Aorta (tissue), 5 donors: ENCODE results near the gene CDH26. TPM values are rescaled to one million over a fixed set of nuclear protein-coding genes. Genes with fewer than 3 reads are reported as not detected.

ENCODE experiments used
- ATAC-seq: fragments of 200-7000 bp; cut with Tn5 transposase; one replicate; pipeline ENCODE4 v1.9.1; 2022; ENCODE audit warnings: moderate library complexity; ENCODE audit not compliant: low FRiP score
- DNase-seq, 2 donors: peaks; one replicate each; pipeline ENCODE4 v3.0.0-alpha.2; 2020
- H3K27ac ChIP-seq, 2 donors: one replicate each; pipeline ENCODE4 v1.5.1; 2013; ENCODE audit warnings: low read length in 2 of 2, mild to moderate bottlenecking in 2 of 2, moderate library complexity in 2 of 2, control low read depth in 1 of 2, inconsistent platforms in 1 of 2, low read depth in 1 of 2
- H3K27me3 ChIP-seq, 2 donors: one replicate each; pipeline ENCODE4 v1.6.1; 2013; ENCODE audit warnings: control low read depth in 1 of 2, low read length in 1 of 2, mild to moderate bottlenecking in 1 of 2, moderate library complexity in 1 of 2; ENCODE audit not compliant: insufficient read depth in 2 of 2, control insufficient read depth in 1 of 2
- H3K36me3 ChIP-seq, 2 donors: one replicate each; pipeline ENCODE4 v1.6.1; 2013; ENCODE audit warnings: control low read depth in 1 of 2, low read length in 1 of 2, mild to moderate bottlenecking in 1 of 2; ENCODE audit not compliant: insufficient read depth in 2 of 2, control insufficient read depth in 1 of 2
- H3K4me1 ChIP-seq, 2 donors: one replicate each; pipeline ENCODE4 v1.6.1; 2013; ENCODE audit warnings: low read length in 2 of 2, control low read depth in 1 of 2, mild to moderate bottlenecking in 1 of 2, moderate library complexity in 1 of 2; ENCODE audit not compliant: insufficient read depth in 2 of 2, control insufficient read depth in 1 of 2
- H3K4me3 ChIP-seq, 2 donors: one replicate each; pipeline ENCODE4 v1.5.1; 2013; ENCODE audit warnings: low read length in 2 of 2, control low read depth in 1 of 2, mild to moderate bottlenecking in 1 of 2
- H3K9me3 ChIP-seq: one replicate; pipeline ENCODE4 v1.6.1; 2013; ENCODE audit warnings: mild to moderate bottlenecking, low read length; ENCODE audit not compliant: control insufficient read depth
- WGBS, 2 donors: extraction: QIAGEN DNeasy Blood & Tissue Kit; methylation state at CpG; one replicate each; pipeline ENCODE4 v1.1.7; 2013; 5-methylcytosine and 5-hydroxymethylcytosine counted together
- intact Hi-C, 2 donors: fragments of 100-400 bp; cut with DNase I; formaldehyde crosslinking; loops; one replicate each; pipeline versions ENCODE4 v1.14.2 to v1.15.0; 2022
- polyA plus RNA-seq, 2 donors: library from polyadenylated mRNA; stranded (reverse); fragments of 200-250 nt; gene quantifications; one replicate each; pipeline ENCODE4 v1.2.3, GENCODE V29; 2013
- total RNA-seq, 2 donors: library from RNA; stranded (reverse); fragmentation: NEBNext Ultra II Directional; extraction: Animal tissue kit (Norgen Biotek cat#: 25700); gene quantifications; one replicate each; pipeline ENCODE4 v1.2.1, GENCODE V29; 2021
- donor health status: healthy with polysubstance abuse.
- donor health status: Bipolar disorder and iron deficiency.
- donor health status: DM: no; HTN: no; CAD: no.
- donor health status: DM: no; HTN: no; CAD: no.
- donor health status: DM: yes; HTN: yes; CAD: no.

Gene CDH26
- total and polyA plus RNA-seq, 4 donors, result 1.2 to 4.5 (median 2.8) TPM; not detected in 1

- Histone ChIP-seq H3K9me3 (no peaks in the 10 kb centered on the region), H3K27me3 (no peaks in the 10 kb centered on the region), H3K27ac (no peak overlapping the region), H3K4me1 (no peaks in the 10 kb centered on the region), H3K36me3 (peaks cover 0 to 1% of the 10 kb centered on the region in 2 donors), H3K4me3 (no peak overlapping the region)
- intact Hi-C loops, result no loop called here
- 80 to 94% methylated on average over 3 of the region's 3 CpGs for WGBS, 2 donors
- DNase-seq (no peak), ATAC-seq (no peak)
These were observed 27.6 kb downstream of the CDH26 start for GRCh38 chr20:59985864-59986263.

GRCh38 chr20:59987135-59987534 is 28.9 kb downstream of the CDH26 start:
- ATAC-seq (no peak), DNase-seq (no peak)
- peaks cover 0 to 1% of the 10 kb centered on the region in 2 donors for H3K36me3 ChIP-seq
- no peaks in the 10 kb centered on the region for H3K4me1 ChIP-seq
- no peaks in the 10 kb centered on the region for H3K27me3 ChIP-seq
- intact Hi-C loops, result no loop called here
- H3K27ac ChIP-seq, result no peak overlapping the region
- no peaks in the 10 kb centered on the region for H3K9me3 ChIP-seq
- 69 to 75% methylated on average over 7 of the region's 7 CpGs for WGBS, 2 donors
- no peak overlapping the region for H3K4me3 ChIP-seq

GRCh38 chr20:59988141-59988540 is 29.9 kb downstream of the CDH26 start:
- 18 to 34% methylated on average over 5 of the region's 5 CpGs for WGBS, 2 donors
- Histone ChIP-seq H3K4me3 (no peak overlapping the region), H3K27me3 (no peaks in the 10 kb centered on the region), H3K36me3 (no peaks in the 10 kb centered on the region), H3K4me1 (no peaks in the 10 kb centered on the region), H3K9me3 (no peaks in the 10 kb centered on the region), H3K27ac (no peak overlapping the region)
- ATAC-seq (no peak), DNase-seq (no peak)
- intact Hi-C loops, result no loop called here

DNA sequence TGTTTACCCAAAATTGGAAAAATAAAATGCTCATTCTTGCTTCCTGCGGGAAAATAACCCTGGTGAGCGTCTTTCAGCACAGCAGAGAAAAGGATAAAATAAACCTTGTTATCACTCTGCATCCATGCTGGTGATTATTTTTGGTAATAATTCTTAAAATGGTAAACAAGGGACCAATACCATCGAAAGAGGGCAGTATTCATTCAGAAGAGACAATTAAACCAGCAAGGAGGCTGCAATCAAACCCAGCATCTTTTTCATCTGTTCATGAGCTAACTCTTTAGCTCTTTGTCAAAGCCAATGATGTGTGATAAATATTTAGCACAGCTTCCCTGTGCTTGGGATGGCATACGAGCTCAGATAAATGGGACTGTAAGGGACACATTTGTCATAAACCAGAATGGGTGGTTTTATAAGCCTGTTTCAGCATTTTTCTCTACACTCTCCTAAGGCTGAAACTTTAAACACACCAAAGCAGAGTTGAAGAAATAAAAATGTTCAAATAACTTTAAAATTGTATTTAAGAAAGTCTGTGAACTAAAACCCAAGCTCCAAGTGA is 34.4 kb downstream of the CDH26 start:
- Histone ChIP-seq H3K27ac (no peak overlapping the region), H3K9me3 (no peaks in the 10 kb centered on the region), H3K4me1 (no peaks in the 10 kb centered on the region), H3K36me3 (no peaks in the 10 kb centered on the region), H3K4me3 (no peak overlapping the region), H3K27me3 (peaks cover 0 to 1% of the 10 kb centered on the region in 2 donors)
- intact Hi-C loops, result no loop called here
- ATAC-seq (no peak), DNase-seq (no peak)
- WGBS, 2 donors, result 59 to 63% methylated on average over 4 of the region's 4 CpGs

DNA sequence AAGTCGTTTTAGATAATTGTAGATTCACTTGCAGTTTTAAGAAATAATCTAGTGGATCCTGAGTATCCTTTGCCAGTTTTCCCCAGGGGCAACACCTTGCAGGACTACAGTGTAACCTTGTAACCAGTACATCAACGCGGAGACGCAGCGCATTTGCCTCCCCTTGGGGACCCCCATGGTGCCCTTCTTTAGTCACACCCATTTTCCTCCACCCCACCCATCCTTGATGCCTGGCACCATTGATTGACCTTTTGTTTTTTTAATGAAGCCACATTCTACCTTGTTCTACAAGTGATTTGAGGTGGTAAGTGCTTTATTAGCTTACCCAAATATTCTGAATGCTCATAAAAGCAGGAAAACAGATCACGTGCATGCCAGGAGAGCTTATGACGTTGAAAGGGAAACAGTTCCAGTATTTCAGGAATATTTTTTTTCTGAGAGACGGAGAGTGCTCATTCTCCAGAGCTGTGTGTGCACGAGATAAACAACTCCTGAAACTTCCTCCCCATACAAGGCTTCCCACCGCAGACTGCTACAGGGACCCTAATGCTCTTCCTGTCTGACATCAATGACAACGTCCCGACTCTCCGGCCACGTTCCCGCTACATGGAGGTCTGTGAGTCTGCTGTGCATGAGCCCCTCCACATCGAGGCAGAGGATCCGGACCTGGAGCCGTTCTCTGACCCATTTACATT is 35.7 kb downstream of the CDH26 start:
- no peak overlapping the region for H3K27ac ChIP-seq
- 14 to 20% methylated on average over 18 of the region's 18 CpGs for WGBS, 2 donors
- no peak overlapping the region for H3K4me3 ChIP-seq
- ATAC-seq (no peak), DNase-seq (no peak)
- H3K9me3 ChIP-seq, result no peaks in the 10 kb centered on the region
- peaks cover 0 to 1% of the 10 kb centered on the region in 2 donors for H3K27me3 ChIP-seq
- H3K36me3 ChIP-seq, result no peaks in the 10 kb centered on the region
- H3K4me1 ChIP-seq, result no peaks in the 10 kb centered on the region
- intact Hi-C loops, result no loop called here

DNA sequence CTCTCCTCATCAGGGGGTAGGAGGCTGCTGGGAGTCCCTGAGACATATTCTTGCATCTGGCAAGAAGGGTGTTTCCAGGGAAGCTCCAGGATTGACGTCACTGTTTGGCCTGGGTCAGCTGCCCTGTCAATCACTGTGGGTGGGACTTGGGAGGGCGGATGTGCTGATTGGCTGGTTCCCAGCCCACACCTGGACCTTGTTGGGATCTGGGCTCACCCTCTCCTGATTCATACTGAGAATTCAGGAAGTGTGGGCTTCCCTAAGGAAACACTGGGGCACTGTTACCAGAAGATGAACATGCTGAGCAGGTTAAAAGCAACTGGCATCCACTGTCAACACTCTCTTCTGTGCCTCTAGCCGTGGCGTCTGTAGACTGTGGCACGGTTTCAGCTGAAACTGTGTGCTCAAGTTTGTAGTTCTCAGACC is 36.5 kb downstream of the CDH26 start:
- Histone ChIP-seq H3K4me3 (no peak overlapping the region), H3K27ac (no peak overlapping the region), H3K4me1 (no peaks in the 10 kb centered on the region), H3K36me3 (no peaks in the 10 kb centered on the region), H3K9me3 (no peaks in the 10 kb centered on the region), H3K27me3 (peaks cover 0 to 1% of the 10 kb centered on the region in 2 donors)
- DNase-seq (no peak), ATAC-seq (no peak)
- intact Hi-C loops, result no loop called here
- 30 to 41% methylated on average over 5 of the region's 5 CpGs for WGBS, 2 donors

DNA sequence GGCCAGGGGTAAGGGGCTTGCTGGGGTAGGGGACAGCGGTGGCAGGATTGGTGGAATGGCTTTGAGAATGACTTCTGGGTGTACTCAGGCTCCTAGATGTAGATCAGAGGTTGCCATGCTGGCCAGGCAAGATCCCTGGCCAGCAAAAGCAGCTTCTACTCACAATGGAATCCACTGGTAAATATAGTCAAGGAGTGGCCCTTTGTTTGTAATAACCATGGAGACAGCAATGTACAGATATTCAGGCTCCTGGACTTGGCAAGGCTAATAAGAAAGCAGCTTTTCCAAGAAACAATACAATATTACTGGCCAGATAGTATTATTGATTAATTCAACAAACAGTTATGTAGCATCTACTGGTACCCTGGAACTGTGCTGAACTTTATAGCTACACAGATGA is 37.9 kb downstream of the CDH26 start:
- H3K4me3 ChIP-seq, result no peak overlapping the region
- no peaks in the 10 kb centered on the region for H3K9me3 ChIP-seq
- WGBS, 2 donors, result 79 to 90% methylated on average over 1 of the region's 1 CpG
- intact Hi-C loops, result no loop called here
- no peak for ATAC-seq
- no peaks in the 10 kb centered on the region for H3K4me1 ChIP-seq
- DNase-seq, result no peak
- H3K36me3 ChIP-seq, result no peaks in the 10 kb centered on the region
- no peak overlapping the region for H3K27ac ChIP-seq
- H3K27me3 ChIP-seq, result peaks cover 0 to 1% of the 10 kb centered on the region in 2 donors

DNA sequence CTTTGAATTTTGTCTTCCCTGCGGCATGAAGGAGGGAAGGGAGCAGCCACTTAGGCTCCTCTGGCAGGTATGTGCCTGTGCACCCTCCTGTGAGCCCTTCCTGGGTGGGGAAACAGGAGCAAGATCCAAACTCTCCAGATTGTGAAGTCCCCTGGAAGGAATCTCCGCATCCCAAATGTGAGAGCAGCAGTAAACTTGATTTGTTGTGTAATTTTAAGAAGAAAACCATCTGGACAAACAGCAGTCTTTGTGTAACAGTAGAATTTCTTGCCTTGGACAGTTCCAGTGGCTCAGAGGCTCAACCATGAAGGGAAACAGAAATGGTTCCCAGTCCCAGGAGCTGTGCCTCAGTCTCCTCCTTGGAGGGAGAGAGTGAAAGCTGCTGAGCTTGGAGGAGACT is 39.7 kb downstream of the CDH26 start:
- H3K4me3 ChIP-seq, result no peak overlapping the region
- no peaks in the 10 kb centered on the region for H3K9me3 ChIP-seq
- no peak overlapping the region for H3K27ac ChIP-seq
- no peak for ATAC-seq
- no peaks in the 10 kb centered on the region for H3K4me1 ChIP-seq
- DNase-seq, result no peak
- H3K27me3 ChIP-seq, result peaks cover 0 to 1% of the 10 kb centered on the region in 2 donors
- 92 to 96% methylated on average over 2 of the region's 2 CpGs for WGBS, 2 donors
- intact Hi-C loops, result no loop called here
- H3K36me3 ChIP-seq, result no peaks in the 10 kb centered on the region

- DNase-seq (no peak), ATAC-seq (no peak)
- H3K27me3 ChIP-seq, result peaks cover 0 to 1% of the 10 kb centered on the region in 2 donors
- no peaks in the 10 kb centered on the region for H3K36me3 ChIP-seq
- no peaks in the 10 kb centered on the region for H3K4me1 ChIP-seq
- 70 to 81% methylated on average over 3 of the region's 3 CpGs for WGBS, 2 donors
- no peaks in the 10 kb centered on the region for H3K9me3 ChIP-seq
- H3K4me3 ChIP-seq, result no peak overlapping the region
- no peak overlapping the region for H3K27ac ChIP-seq
- intact Hi-C loops, result no loop called here
These were observed 41.3 kb downstream of the CDH26 start for GRCh38 chr20:59999502-59999901.
